GM18511 (cell line): ENCODE measurements around the gene BMPER.

ENCODE experiments used
- ATAC-seq: cut with Tn5 transposase; IDR thresholded peaks from one replicate; pipeline ENCODE4 v1.9.1; 2021; ENCODE audit warnings: mild to moderate bottlenecking, moderate library complexity; ENCODE audit not compliant: unreplicated experiment

Gene BMPER

DNA sequence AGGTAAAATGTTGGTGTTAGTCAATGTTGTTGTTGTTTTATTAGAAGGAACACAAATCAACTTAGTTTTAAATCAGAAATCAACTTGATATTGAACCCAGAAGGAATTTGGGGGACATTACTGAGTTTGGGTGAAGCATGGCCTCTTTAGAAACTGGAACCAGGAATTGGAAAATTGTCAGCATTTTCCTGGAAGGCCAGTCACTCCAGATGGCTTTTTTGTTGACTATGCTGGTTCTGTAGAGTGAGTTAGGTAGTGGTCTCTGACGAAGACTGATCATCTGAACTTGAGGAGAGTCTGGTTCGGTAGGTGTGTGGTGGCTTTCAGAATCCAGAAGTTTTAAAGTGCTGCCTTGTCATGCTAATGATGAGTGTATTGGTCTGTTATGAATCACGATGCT lies 111.5 kb downstream of the BMPER start:
- ATAC-seq, result no peak

DNA sequence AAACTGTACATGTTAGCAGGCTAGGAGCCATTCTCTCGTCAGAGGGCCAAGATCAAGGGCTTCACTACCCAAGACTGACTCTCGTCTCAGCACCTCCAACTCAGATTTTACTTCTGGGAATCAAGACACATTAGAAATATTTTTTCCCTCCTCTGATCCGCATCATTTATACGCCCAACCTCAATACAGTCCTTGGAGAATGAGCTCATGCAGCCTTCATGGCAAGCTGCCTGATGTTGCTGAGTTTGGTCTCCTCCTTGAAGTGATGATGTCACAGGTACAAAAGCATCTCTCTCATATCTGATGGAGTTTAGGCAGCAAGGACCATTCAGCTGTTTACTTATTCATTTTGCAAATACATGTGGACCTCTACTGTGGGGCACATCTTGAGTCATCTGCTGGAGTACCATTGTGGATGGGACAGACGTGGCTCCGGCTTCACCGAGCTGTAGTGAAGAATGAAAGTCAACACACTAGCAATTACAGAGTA lies 114.0 kb downstream of the BMPER start:
- no peak for ATAC-seq

DNA sequence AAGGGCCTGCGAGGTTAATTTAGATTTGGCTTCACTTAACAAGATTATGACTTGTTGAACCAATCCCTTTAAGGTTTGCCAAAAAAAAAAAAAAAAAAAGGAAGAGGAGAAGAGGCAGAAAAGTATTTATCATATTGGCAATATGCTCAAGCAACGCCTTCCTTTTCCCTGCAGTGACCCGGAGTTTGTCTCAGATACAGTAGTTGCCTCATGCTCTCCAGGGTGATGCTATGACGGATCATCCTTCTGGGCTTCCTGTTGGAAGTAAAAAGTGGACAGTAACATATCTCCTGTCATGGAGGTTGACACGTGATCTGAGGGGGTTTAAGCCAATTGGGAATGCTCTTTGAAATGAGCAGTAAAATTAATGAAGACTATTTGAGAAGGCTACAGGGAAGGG lies 117.3 kb downstream of the BMPER start:
- no peak for ATAC-seq

DNA sequence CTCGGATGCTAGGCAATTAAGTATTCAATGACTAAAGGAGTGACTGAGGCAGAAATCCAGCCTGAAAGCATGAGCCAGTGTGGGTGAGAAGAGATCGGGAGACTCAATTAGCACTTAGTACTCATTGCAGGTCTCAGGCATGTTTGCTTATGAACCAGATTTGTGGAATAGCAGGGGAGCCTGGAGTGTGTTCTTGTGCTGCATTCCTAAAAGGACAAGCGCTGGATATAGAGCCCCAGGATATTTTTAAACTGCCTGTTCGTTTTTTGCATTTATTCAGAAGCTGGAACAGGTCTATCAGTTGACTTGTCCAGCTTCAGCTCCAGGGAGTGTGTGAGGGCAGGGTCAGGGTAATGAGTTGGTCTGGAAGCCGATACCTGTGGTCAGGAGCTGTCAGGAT lies 120.3 kb downstream of the BMPER start:
- no peak for ATAC-seq

DNA sequence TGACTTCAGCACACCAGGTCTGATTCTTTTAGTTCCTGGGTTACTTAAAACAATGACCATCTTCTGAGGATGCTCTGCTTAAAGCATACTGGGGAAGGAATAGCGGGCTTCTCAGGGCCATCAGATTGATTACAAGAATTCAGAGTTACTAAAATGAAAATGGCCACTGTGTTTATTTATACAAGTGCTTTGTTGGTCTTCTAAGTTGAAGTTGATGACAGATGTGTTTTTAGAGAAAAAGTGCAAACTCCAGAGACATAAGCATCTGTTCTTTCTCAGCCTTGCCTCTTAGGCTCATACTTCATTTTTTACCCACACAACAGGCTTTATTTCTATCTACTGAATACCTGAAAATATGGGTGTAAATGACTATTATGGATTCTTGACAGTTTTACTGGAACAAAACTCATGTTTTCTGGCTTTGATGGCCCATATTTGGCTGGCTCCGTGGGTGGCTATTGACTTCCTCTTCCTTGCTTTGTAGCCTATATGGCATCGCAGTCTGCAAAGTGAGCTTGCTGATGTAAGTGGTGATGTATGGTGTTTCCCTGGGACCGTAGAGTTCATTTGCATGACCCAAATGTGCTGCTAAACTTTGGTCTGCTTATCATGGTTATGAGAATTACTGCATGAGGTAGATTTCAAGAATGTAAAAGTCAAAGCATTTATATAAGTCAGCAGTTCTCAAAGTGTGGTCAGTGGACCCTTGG lies 121.3 kb downstream of the BMPER start:
- ATAC-seq, result no peak

DNA sequence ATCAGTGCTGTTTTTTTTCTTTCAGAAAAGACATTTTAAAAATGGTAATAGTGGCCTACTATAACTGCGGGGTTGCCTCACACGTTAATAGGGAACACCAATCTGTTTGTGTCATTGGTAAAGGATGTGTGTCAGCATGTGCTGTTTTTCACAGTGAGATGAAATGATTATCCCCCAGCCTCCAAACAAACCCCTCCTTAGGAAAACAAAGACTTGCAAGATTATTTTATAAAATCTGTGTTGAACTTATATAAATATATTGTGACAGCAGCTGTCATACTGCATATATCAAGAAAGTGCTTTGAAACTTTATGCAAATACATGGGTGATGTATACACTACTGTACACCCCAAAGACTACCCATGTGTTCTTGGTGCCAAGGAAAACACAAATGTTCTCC lies 125.8 kb downstream of the BMPER start:
- no peak for ATAC-seq

DNA sequence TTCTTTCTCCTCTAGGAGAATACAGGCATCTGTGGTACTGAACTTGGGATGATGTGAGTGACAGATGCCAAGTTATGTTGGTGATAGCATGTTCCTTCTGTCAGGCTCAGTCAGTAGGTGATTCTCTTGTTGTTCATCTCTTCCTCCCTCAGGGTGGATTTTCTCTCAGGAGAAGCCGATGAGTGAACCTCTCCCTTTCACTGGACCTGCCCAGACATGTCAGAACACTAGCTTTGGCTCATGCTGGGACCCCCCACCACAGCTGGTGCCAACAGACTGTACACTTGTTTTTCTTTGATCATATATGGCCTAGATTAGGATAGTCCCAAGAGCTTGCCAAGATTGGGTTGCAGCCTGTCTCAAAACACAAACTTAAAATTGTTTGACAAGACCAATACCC lies 129.4 kb downstream of the BMPER start:
- ATAC-seq, result no peak

DNA sequence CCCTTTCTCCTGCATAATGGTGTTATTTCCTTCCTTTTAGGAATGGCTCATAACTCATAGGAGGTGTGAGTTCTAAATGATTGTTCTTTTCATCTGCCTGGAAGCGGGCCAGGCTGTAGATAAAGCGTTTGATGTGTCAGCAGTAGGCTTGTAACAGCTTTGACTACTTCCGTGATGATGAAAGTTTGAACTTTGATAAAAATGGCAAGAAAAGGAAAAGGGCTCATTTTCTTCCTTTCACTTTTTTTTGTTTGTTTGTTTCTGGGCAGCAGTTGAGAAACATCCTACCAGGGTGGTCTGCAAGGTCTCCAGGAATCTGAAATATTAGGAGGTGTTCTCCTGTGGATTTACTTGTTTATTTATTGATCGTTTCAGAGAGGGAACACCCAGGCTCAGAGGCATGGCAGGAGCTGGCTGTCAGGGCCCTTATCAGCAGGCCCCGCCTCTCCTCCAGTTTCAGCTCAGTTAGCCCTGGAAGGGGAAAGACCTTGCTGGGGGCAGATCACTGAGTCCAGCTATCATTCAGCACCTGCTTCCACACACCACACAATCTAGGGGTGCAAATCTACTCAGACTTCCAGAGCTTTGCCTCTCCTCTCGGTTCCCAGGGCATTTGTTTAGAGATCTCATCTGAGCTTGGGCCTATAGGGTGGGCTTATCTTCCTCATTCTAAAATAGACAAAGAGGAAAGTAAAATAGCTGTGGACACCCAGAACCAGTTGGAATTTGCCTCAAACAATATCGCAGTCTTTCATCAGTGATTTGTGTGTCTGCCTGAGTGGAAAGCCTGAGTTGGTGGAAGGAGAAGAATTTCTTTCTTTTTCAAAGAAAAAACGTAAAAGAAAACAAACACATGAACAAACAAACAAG lies 130.9 kb downstream of the BMPER start:
- ATAC-seq, result no peak

DNA sequence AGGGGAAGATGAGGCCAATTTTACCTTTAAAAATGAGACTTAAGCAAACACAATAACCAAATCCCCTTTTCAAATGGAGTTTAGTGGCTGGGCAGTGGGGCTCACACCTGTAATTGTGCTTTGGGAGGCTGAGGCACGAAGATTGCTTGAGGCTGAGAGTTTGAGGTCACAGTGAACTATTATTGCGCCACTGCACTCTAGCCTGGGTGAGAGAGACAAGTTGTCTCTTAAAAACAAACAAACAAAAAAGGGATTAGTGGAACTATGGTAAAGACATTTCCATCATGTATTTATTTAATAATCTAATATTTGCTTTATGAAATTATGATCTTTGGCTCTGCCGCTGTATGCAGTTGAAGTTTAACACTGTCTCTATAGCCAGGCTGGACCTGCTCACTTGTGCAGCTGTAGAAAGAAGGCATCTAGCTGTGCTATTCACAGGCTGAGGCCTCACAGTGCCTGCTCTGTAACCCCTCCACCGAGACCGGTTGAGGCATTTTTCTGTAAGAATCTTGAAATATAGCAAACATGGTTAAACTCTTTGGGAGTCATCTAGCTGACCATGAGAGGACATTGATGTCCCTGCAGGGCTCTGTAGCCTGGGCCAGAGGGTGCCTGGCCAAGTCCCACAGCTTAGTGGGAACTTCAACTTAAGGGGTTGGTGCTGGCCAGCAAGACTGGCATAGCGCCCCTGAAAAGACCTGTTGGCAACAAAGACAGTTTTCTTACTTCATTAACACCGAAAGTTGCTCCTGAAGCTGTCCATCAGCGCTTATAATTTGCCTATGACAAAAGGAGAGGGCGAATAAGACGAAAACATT lies 131.8 kb downstream of the BMPER start:
- ATAC-seq, result no peak

DNA sequence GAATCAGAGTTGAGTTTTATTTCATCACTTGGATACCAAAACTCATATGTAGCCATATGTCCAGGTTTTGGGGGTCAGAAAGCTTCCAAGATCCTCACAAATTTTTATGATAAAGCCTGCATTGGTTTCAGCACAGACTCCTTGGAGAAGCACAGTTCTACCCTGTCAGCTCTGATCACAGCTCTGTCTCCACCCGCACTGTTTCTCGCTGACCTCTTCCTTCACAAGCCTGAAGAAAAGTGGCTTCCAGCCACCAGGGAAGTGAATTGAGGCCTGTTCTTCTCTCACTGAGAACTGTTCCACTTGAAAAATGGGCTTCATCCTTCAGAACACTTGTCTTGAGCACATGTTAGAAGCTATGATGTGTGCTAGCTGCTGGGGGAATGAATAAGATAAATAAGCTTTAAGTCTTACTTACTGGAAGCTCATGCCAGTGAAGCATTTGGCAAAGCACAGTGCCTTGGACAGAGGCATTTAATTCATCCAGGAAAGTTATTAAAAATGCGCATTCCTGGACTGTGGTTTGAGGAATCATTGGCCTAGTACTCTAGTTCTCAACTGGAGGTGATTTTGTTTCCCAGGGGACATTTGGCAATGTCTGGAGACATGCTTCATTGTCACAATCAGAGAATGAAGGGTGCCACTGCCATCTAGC lies 133.6 kb downstream of the BMPER start:
- ATAC-seq, result no peak

DNA sequence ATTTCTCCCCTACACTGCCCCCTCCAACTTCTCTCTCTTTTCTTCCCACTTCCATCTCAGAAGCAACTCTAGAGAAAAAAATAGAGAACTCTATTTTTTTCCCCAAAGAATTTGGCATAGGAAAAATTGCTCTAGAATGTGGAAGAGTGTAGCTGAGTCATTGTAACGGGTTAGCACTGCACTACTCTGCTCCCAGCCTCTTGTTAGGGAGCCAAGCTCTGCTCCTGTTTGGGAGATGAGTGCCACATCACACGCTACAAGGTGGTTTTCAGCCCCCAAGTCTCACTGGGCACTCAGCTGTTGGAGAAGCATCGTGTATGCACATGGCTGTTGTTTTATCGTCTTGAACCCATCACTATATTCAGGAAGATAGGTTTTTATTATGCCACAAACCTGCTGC lies 136.4 kb downstream of the BMPER start:
- ATAC-seq, result no peak

DNA sequence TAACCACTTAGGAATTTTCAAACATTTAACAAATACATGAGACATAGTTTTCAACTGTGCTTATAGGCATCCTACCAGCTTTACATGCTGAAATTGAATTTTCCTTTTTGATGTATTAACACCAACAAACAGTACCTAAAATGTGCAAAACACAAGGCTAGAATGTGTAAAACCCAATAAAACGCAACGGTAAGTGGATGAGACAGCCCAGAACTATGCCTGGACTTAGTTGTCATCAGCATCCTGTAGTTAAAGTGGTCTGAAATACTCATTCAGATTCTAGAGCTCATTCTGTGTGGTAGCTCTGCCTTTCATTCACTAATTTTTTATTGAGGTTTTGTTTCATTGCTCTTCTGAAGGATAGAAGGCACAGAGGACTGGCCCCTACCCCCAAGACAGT lies 137.1 kb downstream of the BMPER start:
- no peak for ATAC-seq

DNA sequence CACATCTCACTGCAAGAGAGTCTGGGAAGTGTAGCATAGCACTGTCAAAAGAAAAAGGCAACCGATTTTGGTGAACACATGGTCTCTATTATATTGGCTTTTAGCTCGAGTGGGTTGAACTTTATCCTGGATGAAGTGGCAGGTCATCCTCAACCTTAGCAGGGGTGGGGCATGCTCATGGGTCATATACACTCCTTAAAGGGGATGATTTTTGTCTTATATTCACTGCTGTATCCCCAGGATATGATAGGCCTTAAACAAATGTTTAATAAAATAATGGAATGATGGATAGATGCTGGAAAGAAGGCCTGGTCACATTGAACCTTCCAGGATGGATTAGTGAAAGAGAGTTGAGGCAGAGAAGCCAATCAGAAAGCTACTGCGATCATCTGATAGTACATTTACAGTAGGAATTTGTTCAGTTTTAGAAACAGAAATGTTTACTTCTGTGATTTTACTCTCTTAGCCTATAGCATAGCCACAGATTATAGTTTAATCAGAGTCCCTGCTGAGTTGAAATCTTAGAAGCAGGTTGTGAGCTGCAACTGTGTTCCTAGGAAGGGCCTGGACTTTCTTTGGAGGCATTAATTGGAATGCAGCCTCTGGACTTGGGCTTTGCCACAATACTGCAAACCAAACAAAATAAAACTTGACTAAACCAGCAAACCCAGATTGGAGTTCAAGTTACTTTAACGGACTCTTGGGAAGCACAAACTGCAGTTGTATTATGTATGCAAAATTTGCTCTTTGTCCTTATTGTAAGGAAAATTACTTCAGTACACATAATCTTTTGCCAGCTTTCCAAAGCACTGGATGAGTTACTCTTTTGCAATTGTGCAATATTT lies 138.3 kb downstream of the BMPER start:
- ATAC-seq, result no peak

DNA sequence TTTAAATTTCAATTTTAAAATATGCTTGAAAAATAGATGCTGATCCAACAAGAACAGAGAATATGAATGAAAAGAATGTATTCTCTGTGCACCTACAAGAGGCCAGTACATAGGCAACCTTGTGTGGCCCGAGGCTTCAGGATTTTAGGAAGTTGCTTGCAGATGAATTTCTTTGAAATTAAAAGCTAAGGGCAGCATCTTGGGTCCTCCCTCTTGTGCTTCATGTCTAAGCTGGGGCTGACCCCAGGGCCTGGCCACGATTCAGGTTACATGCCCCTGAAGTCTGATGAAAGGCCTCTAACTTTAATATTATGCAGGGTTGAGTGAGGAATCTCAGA lies 138.9 kb downstream of the BMPER start:
- ATAC-seq, result no peak

DNA sequence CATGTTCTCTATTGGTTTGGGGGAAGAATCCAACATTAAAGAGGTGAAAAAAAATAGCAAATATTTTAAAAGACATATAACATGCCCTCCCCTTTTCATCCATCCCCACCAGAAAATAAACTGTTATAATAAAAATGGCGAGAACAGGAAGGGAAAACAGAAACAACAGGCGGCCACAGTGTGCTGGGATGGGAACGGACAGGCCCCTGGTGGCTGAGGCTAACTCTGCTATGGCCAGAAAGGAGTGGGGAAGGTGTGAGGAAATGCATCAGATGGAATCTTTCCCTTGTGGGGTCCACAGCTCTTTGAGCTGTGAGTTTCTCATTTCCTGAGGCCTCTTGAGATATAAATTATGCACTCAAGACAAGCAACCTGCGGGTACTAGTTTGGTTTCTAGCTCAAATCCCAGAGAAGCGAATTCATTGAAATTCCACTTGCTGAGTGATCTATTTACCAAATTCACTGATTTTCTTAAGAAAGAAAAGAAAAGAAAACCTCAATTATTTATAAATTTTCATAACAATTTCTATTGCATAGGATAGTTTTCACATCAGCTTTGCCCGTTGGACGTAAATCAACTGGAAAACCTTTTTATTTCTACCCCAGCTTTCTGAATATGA lies 139.5 kb downstream of the BMPER start:
- no peak for ATAC-seq

DNA sequence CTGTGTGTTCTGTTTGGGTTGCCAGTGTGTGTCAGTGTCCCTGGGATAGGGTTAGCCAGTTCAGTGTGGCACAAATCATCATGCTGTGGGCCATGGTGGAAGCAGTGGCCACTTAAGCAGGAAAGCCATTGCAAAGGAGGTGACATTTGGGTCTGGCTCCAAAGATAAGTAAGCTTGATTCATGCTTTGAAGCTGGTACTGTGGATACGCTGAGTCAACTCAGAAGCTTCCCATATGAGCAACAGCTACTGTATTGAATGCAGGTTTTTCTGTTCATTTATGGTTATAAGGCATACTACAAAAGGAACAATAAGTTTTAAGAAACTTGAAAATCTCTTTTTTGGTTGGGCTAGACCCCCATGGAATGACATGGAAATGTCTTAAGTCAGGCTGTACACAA lies 143.1 kb downstream of the BMPER start:
- no peak for ATAC-seq

DNA sequence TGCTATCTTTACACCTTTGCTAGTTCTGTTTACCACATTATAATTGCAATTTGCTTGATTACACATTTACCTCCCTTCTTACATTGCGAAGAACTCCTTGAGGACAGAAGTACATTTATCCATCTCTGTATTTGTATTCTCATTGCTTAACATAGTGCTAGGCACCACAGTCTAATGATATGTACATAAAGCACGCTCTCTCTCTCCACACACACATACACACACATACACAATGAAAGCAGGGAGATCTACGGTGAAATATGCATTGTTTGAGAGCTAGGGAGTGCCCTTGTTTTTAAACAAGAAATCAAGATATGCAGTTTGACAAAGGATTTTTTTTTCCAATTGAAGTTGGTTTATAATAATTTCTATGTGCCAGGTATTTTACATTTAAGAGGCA lies 148.7 kb downstream of the BMPER start:
- no peak for ATAC-seq

DNA sequence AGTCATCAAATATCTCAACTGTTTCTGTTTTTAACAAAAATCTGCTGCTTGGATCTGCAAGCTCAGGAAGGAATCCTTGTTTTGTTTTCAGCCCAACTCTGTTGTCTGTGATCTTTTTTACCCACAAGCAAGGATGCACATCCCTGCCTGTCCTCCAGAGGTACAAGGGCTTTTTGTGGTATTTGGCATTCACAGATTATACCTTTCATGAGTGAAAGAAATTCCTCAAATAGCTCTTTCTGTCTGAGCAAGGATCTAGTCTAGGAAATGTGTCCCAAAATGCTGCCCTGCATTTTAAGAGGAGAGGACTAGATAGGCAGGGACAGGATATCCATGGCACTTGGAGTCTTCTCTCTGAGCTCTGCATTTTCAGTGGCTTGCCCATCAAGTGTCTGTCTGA lies 151.8 kb downstream of the BMPER start:
- ATAC-seq, result no peak

DNA sequence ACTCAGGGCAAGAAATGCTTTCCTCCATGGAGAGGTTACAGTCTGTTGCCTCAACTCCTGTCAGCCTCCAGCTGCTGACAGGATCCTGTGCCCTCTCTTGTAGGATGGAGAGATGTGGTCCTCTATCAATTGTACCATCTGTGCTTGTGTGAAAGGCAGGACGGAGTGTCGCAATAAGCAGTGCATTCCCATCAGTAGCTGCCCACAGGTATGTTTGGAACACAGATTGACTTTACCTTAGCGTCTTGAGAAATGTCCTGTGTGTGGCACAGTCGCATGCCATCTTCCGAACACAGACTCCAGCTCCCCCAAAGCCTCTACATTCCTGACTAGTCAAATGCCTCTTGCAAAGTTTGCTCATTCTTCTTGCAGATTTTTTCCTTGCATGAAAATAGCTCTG lies 152.6 kb downstream of the BMPER start:
- ATAC-seq, result no peak

DNA sequence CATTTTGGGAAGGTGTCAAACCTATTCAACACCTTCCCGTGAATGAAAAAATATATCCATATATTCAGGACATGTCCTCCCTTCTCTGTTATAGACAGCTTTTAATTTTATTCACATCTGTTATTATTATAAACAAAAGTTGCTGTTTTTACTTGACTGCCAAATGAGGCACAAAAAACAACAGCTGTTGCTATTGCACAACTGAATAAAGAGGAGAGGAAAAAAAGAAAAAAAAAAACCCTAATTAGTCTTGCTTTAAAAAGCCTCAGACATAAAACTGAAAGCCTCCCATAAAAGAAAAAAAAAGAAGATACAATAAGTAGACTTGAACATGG lies 153.4 kb downstream of the BMPER start:
- ATAC-seq, result no peak
